Choroid plexus epithelial cell (primary cell): ENCODE measurements around the gene SETBP1.
A peak's percentile ranks its signal among the peaks of the same experiment; 100 is the strongest.

Source experiments
- DNase-seq: peaks from one replicate; pipeline ENCODE4 v3.0.0-alpha.2; 2010; ENCODE audit warnings: low read depth
- H3K4me3 ChIP-seq: 2 replicates; pipeline ENCODE4 v1.5.1; 2011; ENCODE audit warnings: low read depth, mild to moderate bottlenecking, control low read depth, low read length, moderate library complexity
- TF ChIP-seq, protein P1 (sequence below): conservative IDR thresholded peaks from 2 replicates; pipeline ENCODE4 v1.5.1; 2011; ENCODE audit warnings: low read depth, mild to moderate bottlenecking, control low read depth, inconsistent platforms, low read length, moderate library complexity

SETBP1 gene

DNA sequence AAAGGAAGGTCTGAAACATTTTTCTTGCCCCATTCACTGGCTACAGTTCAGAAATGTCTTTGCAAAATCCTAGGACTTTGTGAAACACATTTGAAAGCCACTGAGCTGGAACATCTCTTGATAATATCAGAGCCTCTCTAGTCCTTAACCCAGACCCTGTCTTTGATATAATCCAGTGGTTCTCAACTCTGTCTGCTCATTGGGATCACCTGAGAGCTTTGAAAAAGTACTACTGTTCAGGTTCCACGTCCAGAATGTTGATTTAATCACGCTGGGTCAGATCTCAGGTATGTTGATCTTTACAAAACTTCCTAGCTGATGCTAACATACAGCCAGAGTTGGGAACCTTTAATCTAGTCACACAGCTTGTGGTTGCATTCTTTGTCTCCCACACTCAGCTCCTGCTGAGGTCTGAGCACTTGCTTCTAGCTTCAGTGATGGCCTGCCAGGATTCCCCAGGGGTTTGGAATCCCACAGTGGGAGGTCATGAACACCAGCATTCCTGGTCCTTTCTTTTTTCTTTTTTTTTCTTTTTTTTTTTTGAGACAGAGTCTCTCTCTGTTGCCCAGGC, 262.7 kb downstream of the SETBP1 start:
- no peak overlapping the region for H3K4me3 ChIP-seq
- DNase-seq = peak; percentile 87
- TF ChIP-seq, protein P1, sequence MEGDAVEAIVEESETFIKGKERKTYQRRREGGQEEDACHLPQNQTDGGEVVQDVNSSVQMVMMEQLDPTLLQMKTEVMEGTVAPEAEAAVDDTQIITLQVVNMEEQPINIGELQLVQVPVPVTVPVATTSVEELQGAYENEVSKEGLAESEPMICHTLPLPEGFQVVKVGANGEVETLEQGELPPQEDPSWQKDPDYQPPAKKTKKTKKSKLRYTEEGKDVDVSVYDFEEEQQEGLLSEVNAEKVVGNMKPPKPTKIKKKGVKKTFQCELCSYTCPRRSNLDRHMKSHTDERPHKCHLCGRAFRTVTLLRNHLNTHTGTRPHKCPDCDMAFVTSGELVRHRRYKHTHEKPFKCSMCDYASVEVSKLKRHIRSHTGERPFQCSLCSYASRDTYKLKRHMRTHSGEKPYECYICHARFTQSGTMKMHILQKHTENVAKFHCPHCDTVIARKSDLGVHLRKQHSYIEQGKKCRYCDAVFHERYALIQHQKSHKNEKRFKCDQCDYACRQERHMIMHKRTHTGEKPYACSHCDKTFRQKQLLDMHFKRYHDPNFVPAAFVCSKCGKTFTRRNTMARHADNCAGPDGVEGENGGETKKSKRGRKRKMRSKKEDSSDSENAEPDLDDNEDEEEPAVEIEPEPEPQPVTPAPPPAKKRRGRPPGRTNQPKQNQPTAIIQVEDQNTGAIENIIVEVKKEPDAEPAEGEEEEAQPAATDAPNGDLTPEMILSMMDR = no peak

DNA sequence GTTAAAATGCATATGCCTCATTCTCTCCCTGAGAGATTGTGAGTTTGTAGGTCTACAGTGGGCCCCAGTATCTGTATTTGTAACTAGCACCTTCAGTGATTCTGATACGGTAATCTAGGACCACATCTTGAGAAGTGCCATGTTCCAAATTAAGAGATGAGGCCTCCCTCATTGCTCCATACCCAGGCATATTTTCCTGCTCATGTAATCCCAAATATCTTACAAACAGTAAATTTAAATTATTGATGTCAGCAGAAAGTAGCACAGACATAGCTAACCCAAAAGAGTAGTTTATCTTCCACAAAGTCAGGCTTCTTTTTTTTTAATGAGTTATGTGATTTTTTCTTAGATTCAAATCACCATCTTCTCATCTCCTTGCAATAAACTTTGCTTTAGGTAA, 263.8 kb downstream of the SETBP1 start:
- TF ChIP-seq, protein P1 = no peak
- DNase-seq = no peak
- H3K4me3 ChIP-seq = no peak overlapping the region

DNA sequence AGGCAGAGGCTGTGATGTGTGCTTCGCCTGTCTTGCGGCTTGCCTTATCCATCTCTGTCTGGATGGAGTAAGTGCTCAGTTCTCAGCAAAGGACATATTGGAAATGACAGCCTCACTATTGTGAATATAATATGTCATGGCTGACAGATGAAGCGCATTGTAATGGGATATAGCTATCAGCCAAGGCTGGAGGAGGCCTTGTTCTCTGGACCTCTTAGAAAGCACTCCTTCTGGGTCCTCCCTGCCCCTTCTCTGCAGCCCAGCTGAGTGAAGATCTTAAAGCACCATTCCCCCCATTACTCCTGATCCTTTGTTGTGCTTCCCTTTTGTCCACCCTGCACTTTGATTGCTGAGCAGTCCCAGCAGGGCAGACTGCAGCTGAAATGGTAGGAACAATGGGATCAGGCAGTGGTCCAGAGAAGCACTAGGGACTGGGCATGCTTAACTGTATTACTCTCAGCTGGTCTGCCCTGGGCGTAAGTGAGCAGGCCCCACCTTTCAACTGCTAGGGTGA, 265.3 kb downstream of the SETBP1 start:
- no peak for DNase-seq
- TF ChIP-seq, protein P1 = no peak
- H3K4me3 ChIP-seq = no peak overlapping the region

DNA sequence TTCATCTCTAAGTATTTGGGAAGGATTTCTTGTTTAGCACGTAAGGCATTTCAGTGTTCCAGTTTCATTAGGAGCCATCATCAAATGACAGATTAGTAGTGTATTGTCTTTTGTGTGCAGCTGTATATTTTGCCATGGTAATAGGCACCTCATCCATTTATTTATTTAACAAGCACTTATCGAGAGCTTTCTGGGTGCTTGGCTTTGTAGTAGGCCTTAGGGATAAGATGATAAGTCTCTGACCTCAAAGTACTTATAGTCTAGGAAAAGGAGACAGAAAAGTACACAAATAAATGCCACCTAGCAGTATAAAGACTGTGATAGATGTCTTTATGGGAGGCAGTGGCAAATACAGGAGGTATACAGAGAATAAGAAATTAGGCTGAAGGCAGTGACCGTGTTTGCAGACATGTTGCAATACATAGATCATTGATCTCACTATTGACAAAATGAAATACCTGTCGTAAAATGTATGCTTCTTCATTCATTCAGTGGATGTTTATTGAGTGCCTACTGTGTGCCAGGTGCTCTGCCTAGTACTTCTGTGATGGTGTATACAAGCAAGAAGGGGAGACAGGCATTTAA, 265.9 kb downstream of the SETBP1 start:
- TF ChIP-seq, protein P1 = no peak
- no peak overlapping the region for H3K4me3 ChIP-seq
- DNase-seq = no peak

DNA sequence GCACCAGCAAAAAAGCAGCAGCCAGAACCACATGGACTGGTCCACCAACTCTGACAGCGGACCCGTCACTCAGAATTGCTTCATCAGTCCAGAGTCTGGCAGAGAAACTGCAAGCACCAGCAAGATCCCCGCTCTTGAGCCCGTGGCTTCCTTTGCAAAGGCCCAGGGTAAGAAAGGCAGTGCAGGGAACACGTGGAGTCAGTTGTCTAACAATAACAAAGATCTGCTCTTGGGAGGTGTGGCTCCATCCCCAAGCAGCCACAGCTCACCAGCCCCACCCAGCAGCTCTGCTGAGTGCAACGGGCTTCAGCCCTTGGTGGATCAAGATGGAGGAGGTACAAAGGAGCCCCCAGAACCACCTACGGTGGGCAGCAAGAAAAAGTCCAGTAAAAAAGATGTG, 269.3 kb downstream of the SETBP1 start:
- DNase-seq = no peak
- no peak overlapping the region for H3K4me3 ChIP-seq
- TF ChIP-seq, protein P1 = no peak

DNA sequence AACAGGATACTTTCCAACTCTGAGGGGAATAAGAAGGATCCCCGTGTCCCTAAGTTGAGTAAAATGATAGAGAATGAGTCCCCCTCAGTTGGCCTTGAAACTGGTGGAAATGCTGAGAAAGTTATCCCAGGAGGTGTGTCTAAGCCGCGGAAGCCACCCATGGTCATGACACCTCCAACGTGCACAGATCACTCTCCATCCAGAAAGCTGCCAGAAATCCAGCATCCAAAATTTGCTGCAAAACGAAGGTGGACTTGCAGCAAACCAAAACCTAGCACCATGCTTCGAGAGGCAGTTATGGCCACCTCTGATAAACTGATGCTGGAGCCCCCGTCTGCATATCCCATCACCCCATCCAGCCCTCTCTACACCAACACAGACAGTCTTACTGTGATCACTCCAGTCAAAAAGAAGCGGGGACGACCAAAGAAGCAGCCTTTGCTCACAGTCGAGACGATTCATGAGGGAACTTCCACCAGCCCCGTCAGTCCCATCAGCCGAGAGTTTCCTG, 270.1 kb downstream of the SETBP1 start:
- TF ChIP-seq, protein P1 = no peak
- no peak for DNase-seq
- no peak overlapping the region for H3K4me3 ChIP-seq

DNA sequence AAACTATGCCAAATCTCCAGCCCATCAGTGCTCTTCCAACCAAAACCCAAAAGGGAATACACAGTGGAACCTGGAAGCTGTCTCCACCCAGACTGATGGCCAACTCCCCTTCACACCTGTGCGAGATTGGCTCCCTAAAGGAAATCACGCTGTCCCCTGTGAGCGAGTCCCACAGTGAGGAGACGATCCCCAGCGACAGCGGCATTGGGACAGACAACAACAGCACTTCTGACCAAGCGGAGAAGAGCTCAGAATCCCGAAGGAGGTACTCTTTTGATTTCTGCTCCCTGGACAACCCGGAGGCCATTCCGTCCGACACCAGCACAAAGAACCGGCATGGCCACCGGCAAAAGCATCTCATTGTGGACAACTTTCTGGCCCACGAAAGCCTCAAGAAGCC, 271.1 kb downstream of the SETBP1 start:
- DNase-seq = no peak
- TF ChIP-seq, protein P1 = no peak

More for the DNA sequence above, 271.1 kb downstream of the SETBP1 start:
- no peak overlapping the region for H3K4me3 ChIP-seq
